HG02571 (cell line): Measurements from ENCODE around the gene FITM1.
A peak's percentile ranks its signal among the peaks of the same experiment; 100 is the strongest.

Source experiments
- ATAC-seq: cut with Tn5 transposase; IDR thresholded peaks from one replicate; pipeline ENCODE4 v1.9.1; 2021; ENCODE audit warnings: mild to moderate bottlenecking, moderate library complexity; ENCODE audit not compliant: unreplicated experiment

The FITM1 gene

GRCh38 chr14:24130380-24130716 lies at the start of gene FITM1:
Gene FITM1, plus strand, starts transcription at chr14:24130659. Its CDS starts 905 bp downstream, at chr14:24131564.
- no peak for ATAC-seq

- ATAC-seq: peak; percentile 80
Observed at GRCh38 chr14:24080888-24081738, 49.3 kb upstream of the FITM1 start.

GRCh38 chr14:24081739-24082211 lies 48.7 kb upstream of the FITM1 start:
- ATAC-seq: no peak

GRCh38 chr14:24082411-24083080 lies 47.9 kb upstream of the FITM1 start:
- ATAC-seq: no peak

GRCh38 chr14:24083462-24083861 lies 47.0 kb upstream of the FITM1 start:
- ATAC-seq: no peak

- no peak for ATAC-seq
Observed at GRCh38 chr14:24084440-24084839, 46.0 kb upstream of the FITM1 start.

GRCh38 chr14:24085215-24085614 lies 45.2 kb upstream of the FITM1 start:
- no peak for ATAC-seq

- no peak for ATAC-seq
Observed at GRCh38 chr14:24086193-24086955, 44.1 kb upstream of the FITM1 start.

GRCh38 chr14:24087004-24087403 lies 43.5 kb upstream of the FITM1 start:
- ATAC-seq: no peak

- no peak for ATAC-seq
Observed at GRCh38 chr14:24088095-24088494, 42.4 kb upstream of the FITM1 start.

- ATAC-seq: no peak
Observed at GRCh38 chr14:24089890-24090289, 40.6 kb upstream of the FITM1 start.

- no peak for ATAC-seq
Observed at GRCh38 chr14:24092110-24092504, 38.4 kb upstream of the FITM1 start.

- ATAC-seq: no peak
Observed at GRCh38 chr14:24092505-24093206, 37.8 kb upstream of the FITM1 start.

GRCh38 chr14:24093207-24093900 lies 37.1 kb upstream of the FITM1 start:
- ATAC-seq: no peak

GRCh38 chr14:24093901-24094840 lies 36.3 kb upstream of the FITM1 start, which contains the start of gene PCK2:
Gene PCK2, plus strand, starts transcription at chr14:24094311. Its CDS starts 95 bp downstream, at chr14:24094406.
- peak; percentile 48 for ATAC-seq

- ATAC-seq: no peak
Observed at GRCh38 chr14:24094841-24095270, 35.6 kb upstream of the FITM1 start.

- ATAC-seq: peak; percentile 53
Observed at GRCh38 chr14:24095271-24096068, 35.0 kb upstream of the FITM1 start.

GRCh38 chr14:24096545-24097181 lies 33.8 kb upstream of the FITM1 start:
- ATAC-seq: no peak
